Skin of body (tissue), 2 donors: ENCODE data around the gene VGLL2. TPM values are rescaled to one million over a fixed set of nuclear protein-coding genes. Genes with fewer than 3 reads are reported as not detected.
"Not testable (repeated sequence)": the region's sequence is repeated elsewhere in the genome, so short reads cannot be mapped to it uniquely, and the experiment has no call there.

ENCODE experiments used
- DNase-seq: peaks from one replicate; lab custom pipeline; 2025; lab: John Stamatoyannopoulos, UW
- total RNA-seq: library from RNA; depleted of rRNA; stranded (reverse); fragments of >200 nt; gene quantifications from one replicate; pipeline ENCODE4 v1.2.3, GENCODE V29; 2014

Gene VGLL2, protein sequence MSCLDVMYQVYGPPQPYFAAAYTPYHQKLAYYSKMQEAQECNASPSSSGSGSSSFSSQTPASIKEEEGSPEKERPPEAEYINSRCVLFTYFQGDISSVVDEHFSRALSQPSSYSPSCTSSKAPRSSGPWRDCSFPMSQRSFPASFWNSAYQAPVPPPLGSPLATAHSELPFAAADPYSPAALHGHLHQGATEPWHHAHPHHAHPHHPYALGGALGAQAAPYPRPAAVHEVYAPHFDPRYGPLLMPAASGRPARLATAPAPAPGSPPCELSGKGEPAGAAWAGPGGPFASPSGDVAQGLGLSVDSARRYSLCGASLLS
- 2.8 TPM for total RNA-seq

DNA sequence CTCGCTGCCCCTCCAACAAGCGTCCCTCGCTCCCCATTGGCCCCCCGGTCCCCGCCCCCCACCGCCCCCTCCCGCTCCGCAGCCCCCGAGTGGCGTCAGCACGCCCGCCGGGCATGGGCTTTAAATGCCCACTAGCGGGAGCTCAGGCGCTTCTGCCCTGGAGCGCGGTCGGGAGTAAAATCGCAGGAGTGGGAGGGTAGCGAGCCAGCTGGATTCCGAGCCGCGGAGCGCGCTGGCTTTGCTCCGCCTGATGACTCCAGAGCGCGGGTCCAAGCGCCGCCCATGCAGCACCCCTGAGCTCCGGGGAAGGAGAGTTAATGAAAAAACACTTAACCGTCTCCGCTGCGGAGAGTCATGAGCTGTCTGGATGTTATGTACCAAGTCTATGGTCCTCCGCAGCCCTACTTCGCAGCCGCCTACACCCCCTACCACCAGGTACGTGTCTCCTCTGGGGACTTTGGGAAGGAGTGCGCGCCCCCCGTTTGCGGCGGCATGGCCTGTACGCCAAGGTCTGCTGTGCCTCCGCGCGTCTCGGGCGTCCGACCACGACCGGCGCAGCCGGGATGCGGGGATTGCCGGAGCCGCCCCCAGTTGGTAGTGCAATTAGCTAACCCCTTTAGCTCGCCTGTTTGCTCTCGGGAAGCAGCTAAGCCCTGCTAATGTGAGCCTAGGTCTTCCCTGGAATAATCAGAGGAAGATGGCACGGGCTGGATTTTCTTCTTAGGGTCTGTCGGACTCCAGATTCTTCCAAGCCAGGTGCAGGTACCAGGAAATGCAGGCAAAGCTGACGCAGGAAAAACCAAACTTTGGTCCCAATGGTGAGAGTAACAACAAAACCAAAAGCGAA is at the start of gene VGLL2:
TSS of gene VGLL2 (plus strand) at position 149 of the 847 bp plus-strand sequence. CDS start at position 355, 206 bp downstream.
- peak; percentile 6 for DNase-seq

- no peak for DNase-seq
Observed at GRCh38 chr6:117222861-117223260, 42.5 kb upstream of the VGLL2 start.

DNA sequence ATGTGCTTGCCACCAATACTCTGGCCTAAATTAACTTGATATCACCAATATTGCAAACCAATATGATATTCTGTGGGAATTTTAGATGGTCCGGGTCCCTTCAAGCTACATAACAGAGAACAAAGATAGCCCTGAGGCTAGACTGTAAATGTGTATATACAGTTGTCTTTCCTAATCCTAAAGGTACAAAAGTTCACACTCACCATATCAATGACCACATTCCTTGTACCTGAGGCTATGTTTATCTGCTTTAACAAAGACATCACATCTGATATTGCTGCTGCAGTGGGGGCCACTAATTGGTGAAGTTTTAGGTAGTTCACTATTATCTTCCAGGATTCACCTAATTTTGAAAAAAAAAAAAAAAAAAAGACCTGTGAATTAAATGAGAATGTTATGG is 38.6 kb upstream of the VGLL2 start:
- no peak for DNase-seq

GRCh38 chr6:117227245-117227962 is 38.0 kb upstream of the VGLL2 start:
- no peak for DNase-seq

DNA sequence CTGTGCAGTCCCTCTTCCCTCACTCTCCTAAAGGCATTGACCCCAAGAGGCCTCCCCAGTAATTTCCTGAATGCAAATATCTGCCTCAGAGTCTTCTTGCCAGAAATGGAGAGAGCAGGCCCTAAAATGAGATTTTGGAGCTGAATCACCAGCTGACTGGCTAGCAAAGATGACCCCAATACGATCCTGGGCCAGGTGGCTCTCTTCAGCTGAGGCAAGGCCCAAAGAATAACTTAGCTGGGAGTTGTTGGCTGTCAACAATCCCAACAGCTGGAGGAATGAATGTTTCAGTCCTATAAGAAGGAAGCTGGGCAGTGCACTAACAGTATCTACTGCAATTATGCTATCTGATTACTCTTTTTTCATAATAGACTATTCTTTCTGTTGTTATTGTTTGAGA is 37.2 kb upstream of the VGLL2 start:
- no peak for DNase-seq

GRCh38 chr6:117229870-117230269 is 35.5 kb upstream of the VGLL2 start:
- no peak for DNase-seq

DNA sequence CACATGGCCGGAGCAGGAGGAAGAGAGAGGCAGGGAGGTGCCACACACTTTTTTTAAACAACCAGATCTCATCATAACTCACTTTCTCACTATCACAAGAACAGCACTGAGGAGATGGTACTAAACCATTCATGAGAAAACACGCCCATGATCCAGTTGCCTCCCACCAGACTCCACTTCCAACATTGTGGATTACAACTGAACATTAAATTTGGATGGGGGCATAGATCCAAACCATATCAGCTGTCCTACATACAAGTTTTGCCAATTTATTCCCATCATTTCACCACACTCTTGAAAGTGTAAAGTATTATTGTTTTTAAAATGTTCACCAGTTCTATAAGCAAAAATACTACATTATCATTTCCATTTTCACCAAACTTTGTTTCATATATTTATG is 33.9 kb upstream of the VGLL2 start:
- DNase-seq = no peak

- no peak for DNase-seq
Observed at GRCh38 chr6:117232196-117232595, 33.2 kb upstream of the VGLL2 start.

GRCh38 chr6:117233145-117233544 is 32.2 kb upstream of the VGLL2 start:
- no peak for DNase-seq

- DNase-seq = no peak
Observed at GRCh38 chr6:117237561-117237960, 27.8 kb upstream of the VGLL2 start.

DNA sequence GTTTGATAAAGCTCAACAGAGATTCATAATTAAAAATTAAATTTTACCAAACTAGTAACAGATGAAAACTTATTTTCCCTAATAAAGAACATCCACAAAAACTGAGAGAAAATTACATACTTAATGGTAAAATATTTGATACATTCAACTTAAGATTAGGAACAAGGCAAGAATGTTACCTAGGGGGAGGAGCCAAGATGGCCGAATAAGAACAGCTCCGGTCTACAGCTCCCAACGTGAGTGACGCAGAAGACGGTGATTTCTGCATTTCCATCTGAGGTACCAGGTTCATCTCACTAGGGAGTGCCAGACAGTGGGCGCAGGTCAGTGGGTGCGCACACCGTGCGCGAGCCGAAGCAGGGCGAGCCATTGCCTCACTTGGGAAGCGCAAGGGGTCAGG is 20.8 kb upstream of the VGLL2 start:
- not testable (repeated sequence) for DNase-seq

DNA sequence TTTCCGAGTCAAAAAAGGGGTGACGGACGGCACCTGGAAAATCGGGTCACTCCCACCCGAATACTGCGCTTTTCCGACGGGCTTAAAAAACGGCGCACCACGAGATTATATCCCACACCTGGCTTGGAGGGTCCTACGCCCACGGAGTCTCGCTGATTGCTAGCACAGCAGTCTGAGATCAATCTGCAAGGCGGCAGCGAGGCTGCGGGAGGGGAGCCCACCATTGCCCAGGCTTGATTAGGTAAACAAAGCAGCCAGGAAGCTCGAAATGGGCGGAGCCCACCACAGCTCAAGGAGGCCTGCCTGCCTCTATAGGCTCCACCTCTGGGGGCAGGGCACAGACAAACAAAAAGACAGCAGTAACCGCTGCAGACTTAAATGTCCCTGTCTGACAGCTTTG is 20.4 kb upstream of the VGLL2 start:
- DNase-seq = not testable (repeated sequence)

- no peak for DNase-seq
Observed at GRCh38 chr6:117253785-117254184, 11.6 kb upstream of the VGLL2 start.

GRCh38 chr6:117262799-117263198 is 2.6 kb upstream of the VGLL2 start:
- DNase-seq = no peak

- no peak for DNase-seq
Observed at GRCh38 chr6:117263353-117263927, 1.9 kb upstream of the VGLL2 start.

DNA sequence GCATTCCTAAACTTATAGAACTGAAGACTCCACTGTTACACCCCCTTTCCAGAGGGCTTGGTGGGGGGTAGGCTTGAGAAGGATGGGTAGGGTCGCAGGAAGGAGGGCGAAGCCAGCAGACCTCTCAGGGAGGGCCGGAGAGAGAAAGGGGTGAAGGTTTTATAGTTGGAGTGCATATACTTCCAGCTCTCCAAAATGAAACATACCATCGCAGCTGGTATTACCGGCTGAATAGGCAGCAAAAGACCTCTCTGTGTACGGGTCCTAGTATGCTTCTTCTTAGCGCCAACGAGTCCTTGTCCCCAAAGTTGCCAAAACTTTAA is 1.0 kb upstream of the VGLL2 start:
- no peak for DNase-seq

GRCh38 chr6:117264692-117265409 is 507 bp upstream of the VGLL2 start:
- no peak for DNase-seq

DNA sequence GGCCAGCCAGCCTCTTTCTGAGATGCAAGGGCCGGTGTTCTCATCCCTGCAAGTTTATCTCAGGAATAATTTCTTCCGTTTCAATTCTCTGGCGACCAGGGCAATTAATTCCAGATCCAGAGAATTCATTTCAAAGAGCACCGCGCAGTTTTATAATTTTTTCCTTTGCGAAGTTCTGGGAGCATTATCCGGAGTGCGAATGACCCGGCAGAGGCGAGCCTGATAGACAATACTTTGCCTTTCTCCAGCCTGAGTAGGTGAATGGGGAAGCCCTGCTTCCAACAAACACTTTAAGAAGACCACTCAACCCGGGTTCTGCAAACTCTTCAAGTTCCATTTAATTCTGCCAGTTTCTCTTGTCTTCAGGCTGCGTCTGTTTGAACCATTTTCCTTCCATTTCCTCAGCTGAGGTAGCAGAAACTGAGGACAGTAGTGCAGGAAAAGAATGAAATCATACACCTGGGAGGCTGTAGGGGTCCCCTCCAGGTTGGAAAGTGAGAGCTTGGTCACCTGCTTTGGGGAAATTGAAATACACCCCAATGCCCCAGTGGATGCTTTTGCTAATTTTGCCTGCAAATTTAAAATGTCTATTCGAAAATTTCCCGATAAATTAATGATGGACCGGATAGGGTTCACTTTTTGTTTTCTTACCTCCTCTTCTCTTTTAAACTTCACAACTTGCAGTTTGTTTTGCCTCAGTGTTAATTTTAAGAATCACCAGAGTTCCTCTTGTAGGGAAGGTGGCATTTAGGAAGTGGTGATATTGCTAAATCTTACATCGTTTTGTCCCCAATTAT is 1.1 kb downstream of the VGLL2 start:
- DNase-seq = no peak

GRCh38 chr6:117267054-117267347 is 1.6 kb downstream of the VGLL2 start:
- no peak for DNase-seq

DNA sequence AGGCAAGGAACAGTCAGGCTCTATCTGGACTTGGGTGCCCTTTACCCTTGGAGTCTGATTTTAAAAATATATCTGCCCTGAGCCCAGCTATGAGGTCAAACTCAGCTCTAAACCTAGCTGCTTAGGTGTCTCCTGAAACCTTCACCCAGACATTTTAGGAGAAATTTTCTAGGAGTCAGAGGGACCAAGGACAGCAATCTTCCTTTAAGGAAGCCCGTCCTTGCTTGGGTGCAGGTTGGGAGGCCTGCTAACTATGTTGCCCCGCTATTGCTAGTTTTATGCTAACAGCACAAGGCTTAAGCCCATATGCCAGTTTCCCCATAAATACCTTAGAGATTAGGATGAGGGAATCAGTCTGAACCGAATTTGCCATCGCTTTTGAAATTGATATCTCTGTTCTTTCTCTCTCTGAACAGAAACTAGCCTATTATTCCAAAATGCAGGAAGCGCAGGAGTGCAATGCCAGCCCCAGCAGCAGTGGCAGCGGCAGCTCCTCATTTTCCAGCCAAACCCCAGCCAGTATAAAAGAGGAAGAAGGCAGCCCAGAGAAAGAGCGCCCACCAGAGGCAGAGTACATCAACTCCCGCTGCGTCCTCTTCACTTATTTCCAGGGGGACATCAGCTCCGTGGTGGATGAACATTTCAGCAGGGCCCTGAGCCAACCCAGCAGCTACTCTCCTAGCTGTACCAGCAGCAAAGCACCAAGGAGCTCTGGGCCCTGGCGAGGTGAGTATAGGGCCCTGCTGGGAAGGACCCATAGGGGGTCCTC is 2.6 kb downstream of the VGLL2 start:
- no peak for DNase-seq
